ENCODE data around the gene EGFL8.

The EGFL8 gene

DNA sequence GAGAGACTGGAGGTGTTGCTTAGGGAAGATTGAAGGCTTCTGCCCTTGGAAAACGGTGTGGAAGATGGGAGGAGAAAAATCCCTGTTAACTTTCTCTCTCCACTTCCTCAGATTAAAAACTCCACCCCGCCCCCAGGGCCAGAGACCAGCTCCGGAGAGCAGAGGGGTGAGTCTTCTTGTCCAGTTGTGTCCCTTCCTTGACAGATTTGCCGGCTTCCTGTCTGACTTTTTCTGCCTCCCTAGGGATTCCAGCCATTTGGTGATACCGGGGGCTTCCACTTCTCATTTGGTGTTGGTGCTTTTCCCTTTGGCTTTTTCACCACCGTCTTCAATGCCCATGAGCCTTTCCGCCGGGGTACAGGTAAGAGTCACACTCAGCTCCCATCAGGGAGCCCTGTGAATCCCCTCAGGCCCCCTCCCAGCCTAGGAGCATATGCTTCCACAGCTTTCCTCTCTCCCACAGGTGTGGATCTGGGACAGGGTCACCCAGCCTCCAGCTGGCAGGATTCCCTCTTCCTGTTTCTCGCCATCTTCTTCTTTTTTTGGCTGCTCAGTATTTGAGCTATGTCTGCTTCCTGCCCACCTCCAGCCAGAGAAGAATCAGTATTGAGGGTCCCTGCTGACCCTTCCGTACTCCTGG lies 15.5 kb downstream of the EGFL8 start:
- Histone ChIP-seq H4K20me1 (ENCODE audit: insufficient read depth, low read length) (no peaks in the 10 kb centered on the region), H2AFZ (ENCODE audit: low read depth, low read length) (no peak overlapping the region), H3K4me3 (ENCODE audit: low read length) (no peak overlapping the region), H3K27ac (ENCODE audit: low read length) (no peak overlapping the region), H3K36me3 (replicated peaks; ENCODE audit: low read depth, low read length) (peaks cover 13% of the 10 kb centered on the region), H3K27me3 (ENCODE audit: low read depth, low read length) (no peaks in the 10 kb centered on the region), H3K9me3 (ENCODE audit: insufficient read depth, low read length) (no peaks in the 10 kb centered on the region), H3K4me1 (ENCODE audit: low read length) (peaks cover 19% of the 10 kb centered on the region), H3K9ac (ENCODE audit: low read length) (no peak overlapping the region), H3K79me2 (ENCODE audit: low read length) (peaks cover 26% of the 10 kb centered on the region), H3K4me2 (ENCODE audit: low read length) (peak overlapping the region; percentile 57)
- TF ChIP-seq, protein P1, sequence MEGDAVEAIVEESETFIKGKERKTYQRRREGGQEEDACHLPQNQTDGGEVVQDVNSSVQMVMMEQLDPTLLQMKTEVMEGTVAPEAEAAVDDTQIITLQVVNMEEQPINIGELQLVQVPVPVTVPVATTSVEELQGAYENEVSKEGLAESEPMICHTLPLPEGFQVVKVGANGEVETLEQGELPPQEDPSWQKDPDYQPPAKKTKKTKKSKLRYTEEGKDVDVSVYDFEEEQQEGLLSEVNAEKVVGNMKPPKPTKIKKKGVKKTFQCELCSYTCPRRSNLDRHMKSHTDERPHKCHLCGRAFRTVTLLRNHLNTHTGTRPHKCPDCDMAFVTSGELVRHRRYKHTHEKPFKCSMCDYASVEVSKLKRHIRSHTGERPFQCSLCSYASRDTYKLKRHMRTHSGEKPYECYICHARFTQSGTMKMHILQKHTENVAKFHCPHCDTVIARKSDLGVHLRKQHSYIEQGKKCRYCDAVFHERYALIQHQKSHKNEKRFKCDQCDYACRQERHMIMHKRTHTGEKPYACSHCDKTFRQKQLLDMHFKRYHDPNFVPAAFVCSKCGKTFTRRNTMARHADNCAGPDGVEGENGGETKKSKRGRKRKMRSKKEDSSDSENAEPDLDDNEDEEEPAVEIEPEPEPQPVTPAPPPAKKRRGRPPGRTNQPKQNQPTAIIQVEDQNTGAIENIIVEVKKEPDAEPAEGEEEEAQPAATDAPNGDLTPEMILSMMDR (IDR thresholded peaks at IDR 0.05; ENCODE audit: low read depth, low read length), result no peak
- TF ChIP-seq EZH2phosphoT487 (IDR thresholded peaks at IDR 0.05; ENCODE audit: low read depth), result no peak

DNA sequence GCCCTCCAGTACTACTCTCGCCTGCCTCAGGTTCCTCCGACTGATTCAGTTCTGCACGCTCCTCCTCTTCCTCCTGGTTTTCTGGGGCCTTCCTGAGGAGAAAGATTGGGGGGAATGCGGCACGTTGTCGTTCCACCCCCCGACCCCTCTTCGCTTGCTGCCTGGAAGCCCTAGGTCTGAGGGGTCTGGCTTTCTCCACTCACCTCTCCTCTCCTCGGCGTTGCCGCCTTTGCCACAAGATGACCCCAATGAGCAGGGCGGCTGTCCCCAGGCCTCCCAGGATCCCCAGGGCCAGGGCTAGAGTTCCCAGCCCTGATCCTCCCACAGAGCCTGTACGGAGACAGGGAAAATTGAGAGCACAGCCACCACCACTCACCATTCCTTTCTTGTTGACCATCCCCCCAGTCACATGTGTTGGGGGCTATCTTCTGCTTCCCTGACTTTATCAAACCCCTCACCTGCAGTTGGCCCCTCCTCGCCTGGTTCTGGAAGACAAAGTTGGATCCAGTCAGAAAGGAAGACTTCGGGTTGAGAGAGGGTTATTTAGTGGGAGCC lies 16.8 kb downstream of the EGFL8 start:
- H2AFZ ChIP-seq (ENCODE audit: low read depth, low read length), result no peak overlapping the region
- peaks cover 13% of the 10 kb centered on the region for H3K36me3 ChIP-seq (replicated peaks; ENCODE audit: low read depth, low read length)
- H3K9ac ChIP-seq (ENCODE audit: low read length), result no peak overlapping the region
- TF ChIP-seq, protein P1 (IDR thresholded peaks at IDR 0.05; ENCODE audit: low read depth, low read length), result no peak
- no peak for TF ChIP-seq EZH2phosphoT487 (IDR thresholded peaks at IDR 0.05; ENCODE audit: low read depth)
- no peaks in the 10 kb centered on the region for H3K9me3 ChIP-seq (ENCODE audit: insufficient read depth, low read length)
- H3K79me2 ChIP-seq (ENCODE audit: low read length), result peaks cover 16% of the 10 kb centered on the region; the same call in 1 of the 2 replicates
- H4K20me1 ChIP-seq (ENCODE audit: insufficient read depth, low read length), result no peaks in the 10 kb centered on the region
- H3K4me2 ChIP-seq (ENCODE audit: low read length), result no peak overlapping the region
- no peak overlapping the region for H3K27ac ChIP-seq (ENCODE audit: low read length)
- H3K4me1 ChIP-seq (ENCODE audit: low read length), result peaks cover 20% of the 10 kb centered on the region
- no peaks in the 10 kb centered on the region for H3K27me3 ChIP-seq (ENCODE audit: low read depth, low read length)
- H3K4me3 ChIP-seq (ENCODE audit: low read length), result no peak overlapping the region

- H3K36me3 ChIP-seq (replicated peaks; ENCODE audit: low read depth, low read length), result peaks cover 15% of the 10 kb centered on the region
- no peak overlapping the region for H3K27ac ChIP-seq (ENCODE audit: low read length)
- H3K4me3 ChIP-seq (ENCODE audit: low read length), result no peak overlapping the region
Observed at GRCh38 chr6:32181915-32182529, 17.6 kb downstream of the EGFL8 start.

GRCh38 chr6:32182555-32182981 lies 18.2 kb downstream of the EGFL8 start:
- Histone ChIP-seq H3K9ac (ENCODE audit: low read length) (no peak overlapping the region), H3K4me3 (ENCODE audit: low read length) (no peak overlapping the region), H3K79me2 (ENCODE audit: low read length) (peaks cover 14% of the 10 kb centered on the region; the same call in 1 of the 2 replicates), H3K27me3 (ENCODE audit: low read depth, low read length) (no peaks in the 10 kb centered on the region), H3K36me3 (replicated peaks; ENCODE audit: low read depth, low read length) (peaks cover 16% of the 10 kb centered on the region), H3K4me1 (ENCODE audit: low read length) (peaks cover 24% of the 10 kb centered on the region), H2AFZ (ENCODE audit: low read depth, low read length) (no peak overlapping the region), H3K27ac (ENCODE audit: low read length) (no peak overlapping the region), H3K4me2 (ENCODE audit: low read length) (no peak overlapping the region), H4K20me1 (ENCODE audit: insufficient read depth, low read length) (no peaks in the 10 kb centered on the region), H3K9me3 (ENCODE audit: insufficient read depth, low read length) (no peaks in the 10 kb centered on the region)
- no peak for TF ChIP-seq EZH2phosphoT487 (IDR thresholded peaks at IDR 0.05; ENCODE audit: low read depth)
- TF ChIP-seq, protein P1 (IDR thresholded peaks at IDR 0.05; ENCODE audit: low read depth, low read length), result no peak

More at GRCh38 chr6:32181915-32182529, 17.6 kb downstream of the EGFL8 start:
- Histone ChIP-seq H2AFZ (ENCODE audit: low read depth, low read length) (no peak overlapping the region), H3K9me3 (ENCODE audit: insufficient read depth, low read length) (no peaks in the 10 kb centered on the region), H3K4me2 (ENCODE audit: low read length) (no peak overlapping the region), H4K20me1 (ENCODE audit: insufficient read depth, low read length) (no peaks in the 10 kb centered on the region), H3K4me1 (ENCODE audit: low read length) (peaks cover 20% of the 10 kb centered on the region), H3K9ac (ENCODE audit: low read length) (no peak overlapping the region), H3K79me2 (ENCODE audit: low read length) (peaks cover 12% of the 10 kb centered on the region; the same call in 1 of the 2 replicates), H3K27me3 (ENCODE audit: low read depth, low read length) (no peaks in the 10 kb centered on the region)
- TF ChIP-seq EZH2phosphoT487 (IDR thresholded peaks at IDR 0.05; ENCODE audit: low read depth), result no peak
- TF ChIP-seq, protein P1 (IDR thresholded peaks at IDR 0.05; ENCODE audit: low read depth, low read length), result no peak
